Endothelial cell of hepatic sinusoid (primary cell): Measurements from ENCODE around the gene OSBPL1A.

Experiments
- in situ Hi-C: cut with HindIII; loops from 2 replicates; pipeline ENCODE4 v1.10.0; 2017; ENCODE audit warnings: low sequenced_read_pairs

The OSBPL1A gene

DNA sequence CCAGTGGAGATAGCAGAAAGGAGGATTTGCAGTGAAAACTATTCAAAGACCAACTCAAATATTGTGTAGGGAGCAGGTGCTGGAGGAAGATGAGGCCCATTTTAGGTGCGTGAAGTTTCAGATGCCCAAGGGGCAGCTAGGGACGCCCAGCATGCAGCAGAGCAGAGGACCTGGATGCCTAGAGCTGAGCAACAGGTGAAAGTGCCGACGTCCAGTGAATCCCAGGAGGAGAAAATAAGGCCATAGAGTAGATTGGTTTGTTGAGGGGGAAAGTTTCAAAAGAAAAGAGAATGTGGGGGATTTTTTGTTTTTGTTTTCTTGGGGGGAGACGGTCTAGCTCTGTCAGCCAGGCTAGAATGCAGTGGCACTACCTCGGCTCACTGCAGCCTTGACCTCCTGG lies 53.1 kb downstream of the OSBPL1A start:
- in situ Hi-C loops, result no loop called here

DNA sequence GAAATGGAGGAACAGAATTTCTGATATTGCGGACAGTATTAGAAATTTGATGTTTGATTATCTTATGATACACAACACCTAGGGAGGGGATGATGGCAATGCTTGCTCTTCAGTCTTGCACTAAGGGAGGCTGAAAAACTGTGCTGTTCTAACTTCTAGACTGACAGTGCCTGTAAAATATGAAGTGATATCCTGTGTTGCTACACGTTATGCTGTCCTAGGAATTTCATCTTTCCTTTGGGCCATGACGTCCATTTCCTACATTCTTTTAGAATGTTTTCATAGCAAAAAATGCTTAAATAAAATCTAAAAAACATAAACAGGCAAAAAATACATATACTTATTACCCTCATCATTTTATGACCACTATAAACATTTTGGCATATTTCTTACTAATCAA lies 55.3 kb downstream of the OSBPL1A start:
- in situ Hi-C loops, result no loop called here

DNA sequence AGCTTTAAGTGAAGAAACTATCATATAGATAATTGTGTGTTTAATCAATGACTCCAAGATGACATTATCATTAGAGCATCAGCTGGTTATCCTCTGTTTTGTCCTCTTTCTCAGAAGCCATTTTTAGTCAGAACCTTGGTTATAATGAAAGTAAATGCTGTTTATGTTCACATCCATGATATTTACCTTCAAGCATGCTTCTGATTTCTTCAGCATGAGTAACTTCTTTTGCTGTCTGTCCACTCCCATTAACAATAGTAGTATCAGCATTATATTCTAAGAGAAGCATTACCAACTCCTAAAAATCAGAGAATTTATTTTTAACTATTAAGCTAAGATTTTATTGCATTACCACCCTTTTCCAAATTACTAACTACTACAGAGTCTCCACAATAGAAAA lies 56.3 kb downstream of the OSBPL1A start:
- in situ Hi-C loops, result no loop called here

- in situ Hi-C loops, result no loop called here
Measured at GRCh38 chr18:24333084-24333483, 64.5 kb downstream of the OSBPL1A start.

DNA sequence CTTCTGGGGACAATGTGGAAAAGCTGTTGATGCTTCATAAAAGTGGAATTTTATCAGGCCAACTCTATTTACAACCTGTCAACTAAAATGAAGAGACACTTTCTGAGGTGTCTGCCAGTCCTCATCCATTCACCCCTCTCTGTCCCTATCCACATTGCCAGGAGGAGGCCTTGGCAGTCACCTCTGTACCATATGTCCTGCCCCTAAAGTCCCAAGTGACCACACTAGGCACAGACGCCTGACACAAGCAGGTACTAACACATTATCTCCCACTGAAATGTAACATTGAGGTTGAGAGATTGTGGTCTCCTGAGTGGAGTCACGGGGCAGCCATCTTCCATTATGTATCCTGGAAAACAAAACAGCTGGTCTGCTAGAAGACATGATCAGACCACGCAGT lies 71.4 kb downstream of the OSBPL1A start:
- in situ Hi-C loops, result no loop called here

DNA sequence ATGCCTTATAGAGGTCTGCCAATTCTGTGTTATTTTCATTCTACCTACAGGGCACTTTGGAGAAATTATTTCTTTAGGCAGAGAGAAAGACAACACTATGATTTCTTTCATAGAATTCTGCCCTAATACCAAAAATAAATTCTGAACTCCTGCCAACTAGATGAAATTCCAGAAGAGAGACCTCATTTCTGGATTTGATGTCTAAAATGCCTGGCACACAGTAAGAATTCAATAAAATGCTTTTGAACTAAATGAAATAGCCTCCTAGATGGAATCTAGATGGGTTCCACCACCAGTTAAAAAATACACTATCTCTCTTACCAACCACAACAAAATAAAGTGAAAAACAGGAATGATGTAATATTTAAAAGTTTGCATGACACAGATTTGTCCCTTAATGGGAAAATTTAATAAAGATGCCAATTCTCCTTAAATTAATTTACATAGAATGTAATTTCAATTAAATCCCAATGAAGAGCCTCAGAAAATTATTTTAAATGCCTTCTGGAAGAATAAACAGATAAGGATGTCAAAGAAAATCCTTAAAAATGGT lies 75.0 kb downstream of the OSBPL1A start:
- in situ Hi-C loops, result no loop called here

GRCh38 chr18:24321071-24321470 lies 76.6 kb downstream of the OSBPL1A start:
- in situ Hi-C loops, result no loop called here

DNA sequence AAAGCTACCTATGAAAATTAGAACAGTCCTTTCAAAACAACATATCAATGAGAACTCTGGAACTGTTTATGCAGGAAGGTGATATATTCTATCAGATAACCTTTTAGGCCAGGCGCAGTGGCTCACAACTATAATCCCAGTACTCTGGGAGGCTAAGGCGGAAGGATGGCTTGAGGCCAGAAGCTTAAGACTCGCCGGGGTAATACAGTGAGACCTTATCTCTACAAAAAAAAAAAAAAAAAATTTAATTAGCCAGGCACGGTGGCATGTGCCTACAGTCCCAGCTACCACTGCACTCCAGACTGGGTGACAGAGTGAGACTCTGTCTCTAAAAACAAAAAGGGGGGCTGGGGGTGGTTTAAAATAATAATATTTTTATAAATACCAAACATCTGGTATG lies 77.9 kb downstream of the OSBPL1A start:
- in situ Hi-C loops, result no loop called here

DNA sequence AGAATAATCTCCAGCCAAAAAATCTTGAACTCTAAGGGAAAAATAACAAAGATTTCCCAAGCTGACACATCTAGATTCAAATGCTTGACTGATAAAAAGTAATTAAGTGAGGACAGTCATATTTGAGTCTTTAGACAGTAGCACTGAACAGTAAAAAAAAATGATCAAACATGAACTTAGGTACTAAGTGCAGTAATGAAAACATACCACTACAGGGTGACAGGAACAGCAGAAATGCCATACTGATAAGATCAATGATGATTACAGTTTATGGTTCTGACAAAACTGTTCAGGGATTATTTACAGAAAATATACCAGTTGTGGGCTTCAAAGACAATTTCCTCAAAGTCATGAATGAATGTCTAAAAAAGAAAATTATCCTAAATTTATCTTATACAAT lies 80.3 kb downstream of the OSBPL1A start:
- in situ Hi-C loops, result no loop called here

DNA sequence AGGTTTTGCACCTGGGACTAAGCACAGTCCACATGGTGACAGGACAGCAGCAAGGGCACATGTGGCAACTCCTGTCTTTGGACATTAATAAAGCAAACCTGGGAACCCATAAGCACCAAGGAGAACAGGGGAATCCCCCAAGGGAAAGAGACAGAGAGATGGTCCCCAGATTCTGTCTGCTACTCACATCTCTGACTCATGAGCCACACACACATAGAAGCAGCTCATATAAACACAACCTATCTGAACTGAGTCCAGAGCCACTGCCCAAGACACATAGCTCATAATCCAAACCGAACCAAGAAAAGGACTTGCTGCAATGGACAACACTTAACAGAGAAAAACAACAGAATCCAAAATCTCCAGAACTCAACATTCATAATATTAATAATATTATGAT lies 82.5 kb downstream of the OSBPL1A start:
- in situ Hi-C loops, result no loop called here

DNA sequence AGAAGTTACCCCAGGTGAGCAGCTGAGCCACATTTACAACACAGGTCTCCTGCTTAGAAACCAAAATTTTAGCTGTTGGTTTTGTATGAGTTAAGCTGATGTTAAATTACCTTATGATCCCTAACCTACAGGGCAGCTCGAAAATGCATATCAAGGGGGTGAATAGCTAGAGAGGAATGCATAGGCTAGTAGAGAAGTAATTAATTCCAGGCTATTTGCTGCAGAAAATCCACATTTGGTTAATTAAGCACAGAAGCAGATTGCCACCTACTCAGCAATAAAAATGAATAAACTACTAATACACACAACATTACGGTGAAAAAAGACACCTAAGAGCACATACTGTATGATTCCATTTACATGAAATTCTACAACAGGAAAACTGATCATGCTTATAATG lies 91.4 kb downstream of the OSBPL1A start:
- in situ Hi-C loops, result no loop called here

DNA sequence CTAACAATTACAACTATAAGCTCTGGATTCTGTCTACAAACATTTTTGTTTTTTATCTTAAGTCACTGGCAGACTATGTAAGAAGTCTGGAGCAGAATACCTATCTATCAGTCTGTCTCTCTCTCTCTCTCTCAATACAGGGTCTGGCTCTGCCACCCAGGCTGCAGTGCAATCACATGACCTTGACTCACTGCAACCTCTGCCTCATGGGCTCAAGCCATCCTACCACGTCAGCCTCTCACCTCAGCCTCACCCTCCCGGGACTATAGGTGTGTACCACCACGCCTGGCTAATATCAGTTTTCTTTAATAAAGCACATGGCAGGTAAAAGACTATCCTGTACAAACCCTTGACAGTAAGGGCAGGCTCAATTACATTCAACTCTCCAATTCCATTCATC lies 96.9 kb downstream of the OSBPL1A start:
- in situ Hi-C loops, result no loop called here

- in situ Hi-C loops, result no loop called here
Measured at GRCh38 chr18:24296276-24296675, 101.3 kb downstream of the OSBPL1A start.

DNA sequence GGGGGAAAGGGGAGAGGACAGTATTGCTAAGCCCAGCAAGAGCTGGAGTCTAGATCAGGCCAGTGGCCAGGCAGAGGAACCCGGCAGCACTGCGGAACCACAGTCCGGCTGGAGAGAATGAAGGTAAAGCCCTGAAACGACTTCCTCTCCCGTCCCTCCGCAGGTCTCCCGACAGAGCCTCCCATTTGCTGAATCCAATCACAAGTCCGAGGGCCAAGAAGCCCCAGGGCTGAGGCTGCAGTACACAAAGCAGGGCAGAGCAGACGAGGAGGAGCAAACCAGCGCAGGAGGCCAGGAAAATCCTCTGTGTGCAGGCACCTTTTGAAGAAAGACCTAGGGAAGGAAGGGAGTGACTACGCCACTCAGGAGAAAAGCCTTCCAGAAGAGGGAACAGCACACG lies 104.4 kb downstream of the OSBPL1A start:
- in situ Hi-C loops, result no loop called here

- in situ Hi-C loops, result no loop called here
Measured at GRCh38 chr18:24278591-24278990, 119.0 kb downstream of the OSBPL1A start.

DNA sequence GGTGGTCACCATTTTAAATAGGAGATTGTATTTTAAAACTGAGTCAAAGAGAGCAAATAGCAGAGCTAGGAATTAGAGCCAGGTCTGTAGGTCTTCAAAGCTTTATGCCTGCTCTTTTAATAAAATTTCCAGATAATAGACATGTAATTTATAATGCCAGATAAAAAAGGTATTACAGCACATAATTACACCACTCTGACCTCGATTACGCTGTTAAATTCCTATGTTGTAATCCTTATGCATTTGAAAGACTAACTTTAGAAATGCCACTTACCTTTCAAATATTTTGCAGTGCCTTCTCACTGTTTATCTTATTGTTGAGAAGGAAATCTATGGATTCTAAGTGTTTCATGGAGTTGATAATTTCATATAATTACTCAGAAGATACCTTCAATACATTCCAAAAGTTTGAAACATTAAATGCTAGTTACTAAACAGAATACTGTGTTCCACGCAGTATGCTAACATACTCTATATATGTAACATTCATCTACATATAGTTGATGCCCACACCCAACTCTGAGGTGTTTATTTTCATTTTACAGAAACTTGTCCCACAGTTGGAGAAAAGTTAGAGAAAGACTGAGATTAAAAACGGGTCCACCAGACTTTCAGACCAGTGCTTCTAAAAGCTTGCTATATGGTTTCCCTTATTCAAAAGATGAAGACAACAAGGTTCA lies 120.0 kb downstream of the OSBPL1A start:
- in situ Hi-C loops, result no loop called here

DNA sequence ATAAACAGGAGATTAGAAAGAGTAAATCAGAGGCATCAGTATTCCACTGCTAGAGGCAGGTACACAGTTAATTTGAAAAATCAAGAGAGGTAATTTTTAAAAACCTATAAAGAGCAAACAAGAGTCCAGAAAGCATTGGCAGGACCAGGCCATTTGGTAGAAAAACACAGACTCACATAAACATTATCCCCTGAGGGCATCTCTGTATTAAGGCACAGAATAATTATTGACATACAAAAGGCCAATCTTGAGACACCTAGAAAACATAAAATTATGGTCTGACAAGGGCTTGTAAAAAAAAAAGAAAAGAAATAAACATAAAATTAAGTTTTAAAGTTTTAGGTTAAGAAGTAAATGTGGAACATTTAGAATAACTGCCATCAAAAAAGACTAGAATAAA lies 120.6 kb downstream of the OSBPL1A start:
- in situ Hi-C loops, result no loop called here

DNA sequence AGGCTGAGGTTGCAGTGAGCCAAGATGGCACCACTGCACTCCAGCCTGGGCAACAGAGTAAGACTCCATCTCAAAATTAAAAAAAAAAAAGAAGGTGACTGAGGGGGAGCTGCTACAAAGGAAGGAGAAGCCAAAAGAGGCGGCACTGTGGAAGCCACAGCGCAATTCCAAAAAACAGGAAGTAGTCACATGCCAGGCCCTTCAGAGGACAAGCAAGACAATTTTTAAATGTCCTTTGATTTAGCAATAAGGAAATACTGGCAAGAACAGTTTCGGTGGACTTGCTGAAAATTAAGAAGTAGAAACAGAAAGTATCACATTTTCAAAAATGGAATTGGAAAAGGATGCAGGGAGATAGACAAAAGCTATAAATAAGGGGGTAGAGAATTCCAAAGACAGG lies 122.8 kb downstream of the OSBPL1A start:
- in situ Hi-C loops, result no loop called here

- in situ Hi-C loops, result no loop called here
Measured at GRCh38 chr18:24273596-24273995, 124.0 kb downstream of the OSBPL1A start.

GRCh38 chr18:24272229-24272525 lies 125.4 kb downstream of the OSBPL1A start:
- in situ Hi-C loops, result no loop called here

- in situ Hi-C loops, result no loop called here
Measured at GRCh38 chr18:24271381-24272228, 126.0 kb downstream of the OSBPL1A start.

DNA sequence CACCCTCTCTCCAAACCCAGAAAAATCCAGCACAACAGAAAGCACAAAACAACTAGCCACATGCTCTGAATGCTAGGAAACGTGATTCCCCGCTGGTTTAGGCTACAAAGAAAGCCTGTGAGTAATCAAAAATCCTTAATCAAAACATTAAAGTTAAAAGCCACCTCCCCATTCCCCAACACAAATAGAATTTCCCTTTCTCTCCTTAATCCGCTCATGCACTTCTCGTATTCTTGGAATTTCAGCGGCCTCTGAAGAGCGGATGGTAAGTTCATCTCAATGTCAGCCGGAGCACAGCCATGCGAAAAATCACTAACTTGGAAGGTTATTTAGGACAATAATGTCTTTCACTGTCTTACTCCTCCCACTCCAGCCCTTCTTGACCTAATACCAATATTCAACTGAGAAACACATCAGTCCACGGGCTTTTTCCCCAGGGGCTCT lies 126.7 kb downstream of the OSBPL1A start:
- in situ Hi-C loops, result no loop called here
